ENCODE results near the gene HEG1.

Gene HEG1

DNA sequence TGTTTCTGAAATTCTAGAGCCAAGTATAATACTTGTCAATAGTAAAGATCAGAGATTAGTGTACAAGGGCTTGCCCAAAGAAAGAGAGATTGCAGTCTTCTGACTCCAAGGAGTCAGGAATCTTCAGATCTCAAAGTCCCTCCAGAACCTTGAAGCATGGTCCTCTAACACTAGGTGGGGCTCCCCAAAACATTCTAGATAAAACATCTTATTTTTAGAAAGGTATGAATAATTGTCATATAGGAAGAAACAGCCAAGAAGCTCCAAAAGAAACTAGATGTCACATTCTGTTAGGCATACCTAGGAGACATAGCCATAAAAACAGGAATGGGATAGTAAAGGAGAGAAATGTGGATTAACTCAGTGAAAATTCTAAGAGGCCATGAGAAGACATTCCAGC, 132.0 kb downstream of the HEG1 start:
- Histone ChIP-seq H4K8ac (ENCODE audit: low read depth, low read length) (no peak overlapping the region), H3K4me1 (ENCODE audit: control insufficient read depth in 2 of 2, insufficient read depth in 1 of 2, low read depth in 1 of 2, low read length in 2 of 2) (no peaks in the 10 kb centered on the region), H2AFZ (ENCODE audit: low read length) (no peak overlapping the region), H2BK12ac (ENCODE audit: low read length) (no peak overlapping the region), H3K23ac (ENCODE audit: low read depth, low read length, poor library complexity) (no peak overlapping the region), H3K4ac (ENCODE audit: low read length) (no peak overlapping the region), H3K36me3 (replicated peaks in 1 of 2; ENCODE audit: control insufficient read depth in 2 of 2, insufficient read depth in 2 of 2, low read length in 2 of 2) (no peaks in the 10 kb centered on the region), H3K4me2 (ENCODE audit: insufficient read depth, low read length, poor library complexity, severe bottlenecking) (no peak overlapping the region), H3K9me3 (replicated peaks in 1 of 2; ENCODE audit: control insufficient read depth in 2 of 2, insufficient read depth in 1 of 2, low read depth in 1 of 2, low read length in 2 of 2) (no peaks in the 10 kb centered on the region), H3K18ac (ENCODE audit: low read length) (no peak overlapping the region), H3K14ac (ENCODE audit: low read length) (no peak overlapping the region), H3K4me3 (ENCODE audit: low read length in 2 of 2) (no peak overlapping the region), H3K79me1 (ENCODE audit: low read depth, low read length) (no peaks in the 10 kb centered on the region), H3K27me3 (ENCODE audit: control insufficient read depth in 3 of 3, insufficient read depth in 3 of 3, low read depth in 1 of 3, low read length in 3 of 3) (peaks cover 0 to 34% (median 0%) of the 10 kb centered on the region in 3 experiments), H3K27ac (replicated peaks; ENCODE audit: low read length) (no peak overlapping the region), H2BK120ac (ENCODE audit: low read depth, low read length) (no peak overlapping the region), H2AK5ac (ENCODE audit: low read depth, low read length) (no peak overlapping the region), H2BK15ac (ENCODE audit: low read length) (no peak overlapping the region), H4K91ac (ENCODE audit: low read depth, low read length, poor library complexity) (no peak overlapping the region), H3K9ac (ENCODE audit: low read depth, low read length, poor library complexity) (no peak overlapping the region), H2BK5ac (ENCODE audit: low read length) (no peak overlapping the region)
- no peak for DNase-seq (ENCODE audit: low spot score)

DNA sequence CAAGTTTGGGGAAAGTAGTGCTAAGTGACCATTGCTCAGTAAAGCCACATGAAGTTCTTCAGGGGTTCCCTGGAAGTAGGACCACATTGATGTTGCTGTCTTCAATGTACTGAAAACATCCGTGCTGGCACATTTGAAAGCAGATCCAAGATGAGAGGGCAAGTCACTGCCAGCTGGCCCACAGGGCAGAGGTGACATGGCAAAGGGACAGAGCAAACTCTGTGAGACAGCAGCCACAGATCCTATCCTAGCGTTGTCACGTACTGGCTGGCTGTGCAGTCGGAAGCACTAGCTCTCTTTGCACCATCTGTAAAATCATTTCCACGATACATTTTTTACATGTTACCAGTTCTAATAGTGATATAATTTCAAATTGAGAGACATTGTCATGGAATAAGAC, 135.1 kb downstream of the HEG1 start:
- no CpG with 5 or more reads among the region's 5 CpGs for WGBS, 2 donors (ENCODE audit: extremely low coverage in 2 of 2, insufficient read length in 2 of 2, insufficient replicate concordance in 1 of 2)
- Histone ChIP-seq H2BK120ac (ENCODE audit: low read depth, low read length) (no peak overlapping the region), H3K9ac (ENCODE audit: low read depth, low read length, poor library complexity) (no peak overlapping the region)

DNA sequence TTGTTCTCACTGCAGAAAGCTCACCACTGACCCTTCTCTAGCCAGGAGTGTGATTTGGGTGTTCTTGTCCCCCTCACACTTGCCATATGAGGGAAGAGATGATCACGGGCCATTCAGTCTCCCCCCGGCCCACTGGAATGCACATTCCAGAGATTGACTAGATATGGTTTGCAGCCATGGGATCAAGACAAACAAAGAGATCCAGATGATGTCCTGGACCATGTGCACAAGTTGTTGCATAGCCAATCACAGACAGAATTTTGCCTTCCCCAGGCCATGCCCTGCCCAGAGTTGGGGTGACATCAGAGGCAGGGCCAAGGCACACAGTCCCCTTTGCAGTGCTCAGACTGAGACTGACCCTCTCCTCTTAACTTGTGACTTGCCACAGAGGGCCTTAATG, 136.0 kb downstream of the HEG1 start:
- H3K4me2 ChIP-seq (ENCODE audit: insufficient read depth, low read length, poor library complexity, severe bottlenecking) = no peak overlapping the region
- H3K18ac ChIP-seq (ENCODE audit: low read length) = no peak overlapping the region
- no peak overlapping the region for H3K4ac ChIP-seq (ENCODE audit: low read length)
- H2BK12ac ChIP-seq (ENCODE audit: low read length) = no peak overlapping the region
- H2BK120ac ChIP-seq (ENCODE audit: low read depth, low read length) = no peak overlapping the region
- H3K27me3 ChIP-seq (ENCODE audit: control insufficient read depth in 3 of 3, insufficient read depth in 3 of 3, low read depth in 1 of 3, low read length in 3 of 3) = peaks cover 0 to 36% (median 0%) of the 10 kb centered on the region in 3 experiments
- H3K36me3 ChIP-seq (replicated peaks in 1 of 2; ENCODE audit: control insufficient read depth in 2 of 2, insufficient read depth in 2 of 2, low read length in 2 of 2) = no peaks in the 10 kb centered on the region
- H2AFZ ChIP-seq (ENCODE audit: low read length) = no peak overlapping the region
- H3K14ac ChIP-seq (ENCODE audit: low read length) = no peak overlapping the region
- H3K27ac ChIP-seq (replicated peaks; ENCODE audit: low read length) = no peak overlapping the region
- H2BK15ac ChIP-seq (ENCODE audit: low read length) = no peak overlapping the region
- no peak for DNase-seq (ENCODE audit: low spot score)
- H3K4me3 ChIP-seq (ENCODE audit: low read length in 2 of 2) = no peak overlapping the region
- no peak overlapping the region for H4K91ac ChIP-seq (ENCODE audit: low read depth, low read length, poor library complexity)
- H3K9me3 ChIP-seq (replicated peaks in 1 of 2; ENCODE audit: control insufficient read depth in 2 of 2, insufficient read depth in 1 of 2, low read depth in 1 of 2, low read length in 2 of 2) = no peaks in the 10 kb centered on the region
- H3K23ac ChIP-seq (ENCODE audit: low read depth, low read length, poor library complexity) = no peak overlapping the region
- no peak overlapping the region for H2AK5ac ChIP-seq (ENCODE audit: low read depth, low read length)
- H3K79me1 ChIP-seq (ENCODE audit: low read depth, low read length) = no peaks in the 10 kb centered on the region
- H3K9ac ChIP-seq (ENCODE audit: low read depth, low read length, poor library complexity) = no peak overlapping the region
- H2BK5ac ChIP-seq (ENCODE audit: low read length) = no peak overlapping the region
- no peak overlapping the region for H4K8ac ChIP-seq (ENCODE audit: low read depth, low read length)
- no CpG with 5 or more reads among the region's 2 CpGs for WGBS, 2 donors (ENCODE audit: extremely low coverage in 2 of 2, insufficient read length in 2 of 2, insufficient replicate concordance in 1 of 2)
- no peaks in the 10 kb centered on the region for H3K4me1 ChIP-seq (ENCODE audit: control insufficient read depth in 2 of 2, insufficient read depth in 1 of 2, low read depth in 1 of 2, low read length in 2 of 2)

More for the DNA sequence above, 135.1 kb downstream of the HEG1 start:
- no peak for DNase-seq (ENCODE audit: low spot score)
- Histone ChIP-seq H3K23ac (ENCODE audit: low read depth, low read length, poor library complexity) (no peak overlapping the region), H2BK5ac (ENCODE audit: low read length) (no peak overlapping the region), H3K36me3 (replicated peaks in 1 of 2; ENCODE audit: control insufficient read depth in 2 of 2, insufficient read depth in 2 of 2, low read length in 2 of 2) (no peaks in the 10 kb centered on the region), H3K14ac (ENCODE audit: low read length) (no peak overlapping the region), H2AFZ (ENCODE audit: low read length) (no peak overlapping the region), H3K18ac (ENCODE audit: low read length) (no peak overlapping the region), H3K27ac (replicated peaks; ENCODE audit: low read length) (no peak overlapping the region), H3K4me2 (ENCODE audit: insufficient read depth, low read length, poor library complexity, severe bottlenecking) (no peak overlapping the region), H2AK5ac (ENCODE audit: low read depth, low read length) (no peak overlapping the region), H2BK15ac (ENCODE audit: low read length) (no peak overlapping the region), H3K79me1 (ENCODE audit: low read depth, low read length) (no peaks in the 10 kb centered on the region), H3K9me3 (replicated peaks in 1 of 2; ENCODE audit: control insufficient read depth in 2 of 2, insufficient read depth in 1 of 2, low read depth in 1 of 2, low read length in 2 of 2) (no peaks in the 10 kb centered on the region), H4K91ac (ENCODE audit: low read depth, low read length, poor library complexity) (no peak overlapping the region), H3K27me3 (ENCODE audit: control insufficient read depth in 3 of 3, insufficient read depth in 3 of 3, low read depth in 1 of 3, low read length in 3 of 3) (peaks cover 0 to 28% (median 0%) of the 10 kb centered on the region in 3 experiments), H3K4ac (ENCODE audit: low read length) (no peak overlapping the region), H3K4me3 (ENCODE audit: low read length in 2 of 2) (no peak overlapping the region), H4K8ac (ENCODE audit: low read depth, low read length) (no peak overlapping the region), H3K4me1 (ENCODE audit: control insufficient read depth in 2 of 2, insufficient read depth in 1 of 2, low read depth in 1 of 2, low read length in 2 of 2) (no peaks in the 10 kb centered on the region), H2BK12ac (ENCODE audit: low read length) (no peak overlapping the region)

DNA sequence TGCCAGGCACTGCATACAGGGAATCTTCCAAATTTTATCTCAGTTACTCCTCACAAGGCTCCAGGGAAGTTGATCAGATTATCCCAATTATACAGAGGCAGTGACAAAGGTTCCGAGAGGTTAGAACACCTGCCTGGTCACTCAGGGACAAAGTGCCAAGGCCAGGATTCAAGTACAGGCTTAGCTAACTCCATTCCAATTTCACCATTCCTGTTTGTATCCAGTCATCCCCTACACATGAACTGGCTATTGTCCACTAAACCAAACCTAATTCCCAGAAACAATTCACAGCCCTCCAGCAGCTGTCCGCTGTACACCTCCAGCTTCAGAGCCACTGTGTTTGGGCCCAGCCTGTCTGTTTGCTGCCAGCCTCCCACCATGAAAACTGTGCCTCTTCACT, 137.3 kb downstream of the HEG1 start:
- Histone ChIP-seq H3K36me3 (replicated peaks in 1 of 2; ENCODE audit: control insufficient read depth in 2 of 2, insufficient read depth in 2 of 2, low read length in 2 of 2) (no peaks in the 10 kb centered on the region), H2BK12ac (ENCODE audit: low read length) (no peak overlapping the region), H3K27me3 (ENCODE audit: control insufficient read depth in 3 of 3, insufficient read depth in 3 of 3, low read depth in 1 of 3, low read length in 3 of 3) (peaks cover 0 to 26% (median 0%) of the 10 kb centered on the region in 3 experiments), H3K4me3 (ENCODE audit: low read length in 2 of 2) (no peak overlapping the region), H3K23ac (ENCODE audit: low read depth, low read length, poor library complexity) (no peak overlapping the region), H3K79me1 (ENCODE audit: low read depth, low read length) (no peaks in the 10 kb centered on the region), H2AFZ (ENCODE audit: low read length) (no peak overlapping the region), H3K18ac (ENCODE audit: low read length) (no peak overlapping the region), H2AK5ac (ENCODE audit: low read depth, low read length) (no peak overlapping the region), H3K4ac (ENCODE audit: low read length) (no peak overlapping the region), H4K8ac (ENCODE audit: low read depth, low read length) (no peak overlapping the region), H3K4me1 (ENCODE audit: control insufficient read depth in 2 of 2, insufficient read depth in 1 of 2, low read depth in 1 of 2, low read length in 2 of 2) (no peaks in the 10 kb centered on the region), H3K9ac (ENCODE audit: low read depth, low read length, poor library complexity) (no peak overlapping the region), H2BK120ac (ENCODE audit: low read depth, low read length) (no peak overlapping the region), H2BK5ac (ENCODE audit: low read length) (no peak overlapping the region), H3K4me2 (ENCODE audit: insufficient read depth, low read length, poor library complexity, severe bottlenecking) (no peak overlapping the region), H2BK15ac (ENCODE audit: low read length) (no peak overlapping the region), H3K27ac (replicated peaks; ENCODE audit: low read length) (no peak overlapping the region), H3K9me3 (replicated peaks in 1 of 2; ENCODE audit: control insufficient read depth in 2 of 2, insufficient read depth in 1 of 2, low read depth in 1 of 2, low read length in 2 of 2) (no peaks in the 10 kb centered on the region), H4K91ac (ENCODE audit: low read depth, low read length, poor library complexity) (no peak overlapping the region), H3K14ac (ENCODE audit: low read length) (no peak overlapping the region)
- WGBS, 2 donors (ENCODE audit: extremely low coverage in 2 of 2, insufficient read length in 2 of 2, insufficient replicate concordance in 1 of 2) = no CpG with 5 or more reads among the region's 2 CpGs
- no peak for DNase-seq (ENCODE audit: low spot score)
